SK-N-SH (cell line): ENCODE data around the gene OR52I1.

Source experiments
- CHD2 ChIP-seq: fragments of 150-350 bp; IDR thresholded peaks from 2 replicates; pipeline ENCODE4 v1.6.1; 2018; ENCODE audit warnings: low read length; ENCODE audit not compliant: partially characterized antibody
- FOXM1 ChIP-seq: IDR thresholded peaks from 2 replicates; pipeline ENCODE4 v1.4.0; 2012; ENCODE audit warnings: low read depth, mild to moderate bottlenecking
- TF ChIP-seq, protein P1 (sequence below): fragments of 200-600 bp; sonication (generic); IDR thresholded peaks from 2 replicates; pipeline ENCODE4 v1.6.1; 2017; ENCODE audit warnings: antibody characterized with exemption, mild to moderate bottlenecking, moderate library complexity

DNA sequence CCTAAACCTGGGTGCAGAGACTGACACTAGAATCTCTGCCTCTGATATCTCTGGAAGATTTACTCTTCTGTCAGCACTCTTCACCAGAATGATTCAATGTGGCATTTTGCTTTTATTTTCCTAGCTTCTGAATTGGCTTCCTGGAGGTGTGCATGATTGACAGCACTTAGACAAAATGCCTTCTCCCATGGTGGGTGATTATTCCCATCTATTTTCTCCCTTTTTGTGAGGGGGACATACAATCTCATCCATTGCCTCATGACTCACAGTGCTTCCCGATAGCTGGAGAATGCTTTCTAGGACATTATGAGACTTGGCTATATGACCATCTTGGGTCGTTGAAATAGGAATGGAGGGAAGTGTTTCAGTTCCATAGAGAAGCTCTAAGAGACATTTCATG lies 18.1 kb downstream of the OR52I1 start:
- TF ChIP-seq, protein P1, sequence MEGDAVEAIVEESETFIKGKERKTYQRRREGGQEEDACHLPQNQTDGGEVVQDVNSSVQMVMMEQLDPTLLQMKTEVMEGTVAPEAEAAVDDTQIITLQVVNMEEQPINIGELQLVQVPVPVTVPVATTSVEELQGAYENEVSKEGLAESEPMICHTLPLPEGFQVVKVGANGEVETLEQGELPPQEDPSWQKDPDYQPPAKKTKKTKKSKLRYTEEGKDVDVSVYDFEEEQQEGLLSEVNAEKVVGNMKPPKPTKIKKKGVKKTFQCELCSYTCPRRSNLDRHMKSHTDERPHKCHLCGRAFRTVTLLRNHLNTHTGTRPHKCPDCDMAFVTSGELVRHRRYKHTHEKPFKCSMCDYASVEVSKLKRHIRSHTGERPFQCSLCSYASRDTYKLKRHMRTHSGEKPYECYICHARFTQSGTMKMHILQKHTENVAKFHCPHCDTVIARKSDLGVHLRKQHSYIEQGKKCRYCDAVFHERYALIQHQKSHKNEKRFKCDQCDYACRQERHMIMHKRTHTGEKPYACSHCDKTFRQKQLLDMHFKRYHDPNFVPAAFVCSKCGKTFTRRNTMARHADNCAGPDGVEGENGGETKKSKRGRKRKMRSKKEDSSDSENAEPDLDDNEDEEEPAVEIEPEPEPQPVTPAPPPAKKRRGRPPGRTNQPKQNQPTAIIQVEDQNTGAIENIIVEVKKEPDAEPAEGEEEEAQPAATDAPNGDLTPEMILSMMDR = no peak
- no peak for TF ChIP-seq CHD2
- TF ChIP-seq FOXM1 = no peak
